H1 (cell line): ENCODE measurements around the gene ELOVL2. TPM values are rescaled to one million over a fixed set of nuclear protein-coding genes. Genes with fewer than 3 reads are reported as not detected.

Source experiments
- KDM1A ChIP-seq: fragments of 200-600, 300-600 bp; sonication (generic); IDR thresholded peaks from 2 replicates; pipeline ENCODE4 v1.7.1; 2016; ENCODE audit warnings: mild to moderate bottlenecking, low read length, borderline replicate concordance
- polyA plus RNA-seq, 7 experiments: library from polyadenylated mRNA; depleted of rRNA in 3 of 7; stranded (reverse) in 5 of 7; unstranded in 2 of 7; fragments of >200 nt in 5 of 7; fragments of 200-250 nt in 2 of 7; gene quantifications; 1 replicate in 5 of 7; 2 replicates in 1 of 7; 4 replicates in 1 of 7; pipeline versions ENCODE4 v1.2.1 to v1.2.3, GENCODE V29; 2011 to 2013; ENCODE audit warnings: missing spikeins in 2 of 7, mixed read lengths in 2 of 7
- total RNA-seq: library from RNA; stranded (reverse); fragmentation: NEBNext Ultra II Directional; extraction: Animal tissue kit (Norgen Biotek cat#: 25700); gene quantifications from 2 replicates; pipeline ENCODE4 v1.2.1, GENCODE V29; 2021

Gene ELOVL2
- total and polyA plus RNA-seq, 2 of the 8 experiments (the other 6 are each of a cell fraction or from before 2014, with no cell fraction given): 0.42 to 0.89 TPM

DNA sequence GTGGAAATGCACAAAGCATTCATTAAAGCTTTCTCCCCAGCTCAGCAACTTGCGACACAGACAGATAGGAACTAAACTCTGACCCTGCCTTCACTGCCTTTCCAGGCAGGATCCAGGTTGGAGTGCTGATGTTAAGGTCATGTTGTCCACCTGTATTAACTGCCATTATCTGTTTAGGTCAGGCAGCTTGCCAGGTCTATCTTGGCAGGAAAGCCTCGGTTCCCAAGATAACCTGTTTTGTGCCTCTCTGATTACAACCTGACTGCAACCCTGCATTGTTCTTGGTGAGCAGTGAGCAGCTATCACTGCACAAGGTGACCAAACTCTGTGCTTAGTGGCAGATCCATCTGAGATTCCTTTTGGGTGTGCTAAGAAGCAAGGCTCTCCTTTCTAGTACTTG lies 23.2 kb upstream of the ELOVL2 start (continued):
- TF ChIP-seq KDM1A: no peak
